Glomerular endothelial cell (primary cell): ENCODE data around the gene CNOT4. TPM values are rescaled to one million over a fixed set of nuclear protein-coding genes. Genes with fewer than 3 reads are reported as not detected.

Experiments used
- DNase-seq: peaks from one replicate; pipeline ENCODE4 v3.0.0-alpha.2; 2011; ENCODE audit warnings: low read depth, low spot score; ENCODE audit errors: extremely low read depth
- total RNA-seq: library from RNA; depleted of rRNA; stranded (reverse); fragments of >200 nt; gene quantifications from 2 replicates; pipeline ENCODE4 v1.2.3, GENCODE V29; 2015

Gene CNOT4
- total RNA-seq, 1 donor from 2014 or later = 16.0 TPM

DNA sequence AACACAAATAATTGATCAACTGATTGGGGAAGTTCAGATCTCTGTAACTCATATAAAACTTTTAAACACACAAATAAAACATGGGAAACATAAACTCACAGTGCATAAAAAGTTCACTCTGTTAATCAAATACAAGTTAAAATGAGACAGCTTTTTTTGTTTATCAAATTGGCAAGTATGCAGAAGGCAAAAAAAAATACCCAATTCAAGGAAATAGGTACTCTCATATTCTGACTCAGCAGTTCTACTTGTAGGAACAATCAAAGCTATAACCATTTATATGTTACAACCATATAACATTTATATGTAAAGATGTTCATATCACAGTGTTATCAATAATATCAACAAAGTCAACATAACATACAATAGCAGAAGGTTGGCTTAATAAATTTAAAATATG, 102.0 kb downstream of the CNOT4 start:
- no peak for DNase-seq

DNA sequence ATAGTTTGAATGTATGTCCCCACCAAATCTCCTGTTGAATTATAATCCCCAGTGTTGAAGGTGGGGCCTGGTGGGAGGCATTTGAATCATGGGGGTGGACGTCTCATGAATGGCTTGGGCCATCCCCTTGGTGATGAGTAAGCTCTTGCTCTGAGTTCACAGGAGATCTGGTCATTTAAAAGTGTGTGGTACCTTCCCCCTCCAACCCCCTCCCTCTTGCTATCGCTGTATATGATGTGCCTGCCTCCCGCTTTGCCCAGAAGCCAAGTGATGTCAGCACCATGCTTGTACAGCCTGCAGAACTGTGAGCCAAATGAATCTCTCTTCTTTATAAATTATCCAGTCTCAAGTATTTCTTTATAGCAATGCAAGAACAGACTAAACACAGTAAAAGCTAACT, 103.0 kb downstream of the CNOT4 start:
- DNase-seq = no peak

DNA sequence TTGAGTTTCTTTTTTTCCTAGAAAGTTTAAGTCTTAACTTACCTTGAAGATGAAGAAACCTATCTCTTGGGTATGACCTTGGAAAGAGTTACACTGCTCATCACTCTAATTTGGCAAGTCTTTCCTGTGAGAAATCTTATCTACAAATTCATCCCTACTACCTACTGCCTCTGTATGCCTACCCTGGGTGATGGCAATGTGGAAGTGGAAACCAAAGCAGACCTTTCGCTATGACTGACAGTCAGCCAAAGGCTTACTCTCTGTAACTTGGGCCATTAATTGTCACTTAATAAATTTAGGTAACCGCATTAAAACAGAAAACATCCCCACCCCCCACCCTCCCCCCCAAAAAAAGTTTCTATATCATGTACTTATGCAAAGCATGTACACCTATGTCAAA, 103.9 kb downstream of the CNOT4 start:
- no peak for DNase-seq

DNA sequence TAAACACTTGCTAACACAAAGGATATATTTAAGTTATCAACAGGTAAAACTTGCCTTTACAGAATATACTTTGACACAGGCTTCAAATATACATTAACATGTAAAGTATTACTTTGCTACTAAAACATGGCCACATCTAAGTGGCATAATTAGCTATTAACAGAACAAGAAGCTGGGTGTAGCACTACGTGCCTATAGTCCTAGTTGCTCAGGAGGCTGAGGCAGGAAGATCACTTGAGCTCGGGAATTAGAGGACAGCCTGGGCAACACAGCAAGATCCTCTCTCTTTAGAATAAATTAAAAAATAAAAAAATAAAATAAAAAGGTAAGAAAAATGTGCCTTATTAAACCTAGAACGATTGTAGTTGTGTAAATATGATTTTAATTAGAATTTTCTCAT, 106.6 kb downstream of the CNOT4 start:
- no peak for DNase-seq

DNA sequence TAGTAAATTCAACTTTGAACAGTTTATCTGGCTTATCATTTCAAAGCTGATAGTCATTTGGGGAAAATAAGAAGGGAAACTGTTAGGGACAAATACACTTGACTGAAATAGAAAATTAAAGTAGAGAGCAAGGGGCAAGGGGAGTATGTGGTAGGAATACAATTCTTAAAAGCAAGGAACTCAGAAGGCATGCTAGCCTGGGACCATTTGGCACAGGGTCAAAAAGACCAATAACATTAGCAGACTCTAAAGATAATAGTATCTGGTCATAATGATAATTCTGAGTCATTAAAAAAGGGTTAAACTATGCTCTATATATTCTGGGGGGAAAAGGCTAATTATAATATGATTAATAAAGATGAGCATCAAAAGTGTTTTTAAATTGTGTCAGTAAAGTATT, 112.2 kb downstream of the CNOT4 start:
- no peak for DNase-seq

- no peak for DNase-seq
Observed at GRCh38 chr7:135392701-135393100, 117.2 kb downstream of the CNOT4 start.

- no peak for DNase-seq
Observed at GRCh38 chr7:135391514-135391913, 118.4 kb downstream of the CNOT4 start.

DNA sequence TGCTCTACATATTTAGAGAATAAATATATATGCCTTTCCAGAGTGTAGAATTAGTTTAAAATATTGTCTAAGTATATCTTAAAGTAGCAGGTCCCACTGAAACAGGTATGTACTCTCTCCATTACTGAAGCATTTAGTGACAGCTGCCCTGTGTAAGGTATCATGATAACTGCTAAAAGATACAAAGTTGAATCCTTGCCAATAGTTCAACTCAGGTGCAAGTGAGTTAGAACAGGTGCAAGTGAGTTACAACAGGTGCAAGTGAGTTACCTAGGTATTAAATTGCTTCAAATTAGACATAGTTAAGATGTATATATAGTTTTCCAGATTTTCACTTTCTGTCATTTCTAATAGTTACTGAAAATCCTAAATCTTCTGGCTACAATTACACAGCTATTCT, 119.1 kb downstream of the CNOT4 start:
- no peak for DNase-seq

- DNase-seq = no peak
Observed at GRCh38 chr7:135389971-135390370, 119.9 kb downstream of the CNOT4 start.

GRCh38 chr7:135388616-135389015, 121.3 kb downstream of the CNOT4 start:
- DNase-seq = no peak

- no peak for DNase-seq
Observed at GRCh38 chr7:135386776-135387175, 123.1 kb downstream of the CNOT4 start.

- no peak for DNase-seq
Observed at GRCh38 chr7:135386181-135386580, 123.7 kb downstream of the CNOT4 start.

GRCh38 chr7:135385209-135385608, 124.7 kb downstream of the CNOT4 start:
- DNase-seq = no peak

- DNase-seq = no peak
Observed at GRCh38 chr7:135383525-135384175, 126.3 kb downstream of the CNOT4 start.

- DNase-seq = no peak
Observed at GRCh38 chr7:135382173-135382572, 127.7 kb downstream of the CNOT4 start.

GRCh38 chr7:135381369-135381768, 128.5 kb downstream of the CNOT4 start:
- no peak for DNase-seq

GRCh38 chr7:135380351-135380750, 129.6 kb downstream of the CNOT4 start:
- no peak for DNase-seq

- no peak for DNase-seq
Observed at GRCh38 chr7:135377171-135377570, 132.7 kb downstream of the CNOT4 start.

DNA sequence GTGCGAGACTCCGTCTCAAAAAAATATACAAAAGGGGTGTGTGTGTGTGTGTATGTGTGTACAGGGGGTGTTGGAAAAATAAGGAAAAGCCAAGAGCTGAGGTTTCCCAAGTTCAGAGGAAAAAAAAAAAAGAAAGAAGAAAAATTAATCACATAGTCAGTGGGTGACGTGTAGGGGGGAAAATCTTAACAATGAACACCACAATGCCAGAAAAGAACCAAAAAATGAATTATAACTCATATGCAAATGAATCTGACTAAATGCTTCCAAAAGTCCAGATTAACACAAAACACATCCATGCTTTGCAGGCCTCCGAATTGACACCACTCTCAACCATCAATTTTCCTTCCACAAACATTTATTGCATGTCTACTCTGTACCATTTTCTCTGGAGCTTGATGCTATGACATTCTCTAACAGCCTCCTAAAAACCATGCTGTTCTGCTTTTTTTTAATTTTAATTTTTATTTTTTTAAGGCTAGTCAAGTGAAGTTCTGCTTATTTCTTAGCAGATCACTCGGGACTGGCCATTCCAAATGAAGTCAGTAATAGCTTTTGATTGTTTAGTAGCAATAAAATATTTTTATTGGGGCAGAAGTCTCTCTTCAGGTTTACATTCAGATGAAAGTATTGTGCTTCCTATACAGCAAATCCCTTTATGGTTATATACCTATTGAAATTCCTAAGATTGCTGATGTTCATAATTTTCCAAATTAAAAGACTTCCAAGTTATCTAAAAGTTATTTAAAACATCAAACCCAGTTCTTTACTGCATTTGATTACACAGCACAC, 133.8 kb downstream of the CNOT4 start:
- no peak for DNase-seq

- no peak for DNase-seq
Observed at GRCh38 chr7:135374736-135375135, 135.2 kb downstream of the CNOT4 start.

DNA sequence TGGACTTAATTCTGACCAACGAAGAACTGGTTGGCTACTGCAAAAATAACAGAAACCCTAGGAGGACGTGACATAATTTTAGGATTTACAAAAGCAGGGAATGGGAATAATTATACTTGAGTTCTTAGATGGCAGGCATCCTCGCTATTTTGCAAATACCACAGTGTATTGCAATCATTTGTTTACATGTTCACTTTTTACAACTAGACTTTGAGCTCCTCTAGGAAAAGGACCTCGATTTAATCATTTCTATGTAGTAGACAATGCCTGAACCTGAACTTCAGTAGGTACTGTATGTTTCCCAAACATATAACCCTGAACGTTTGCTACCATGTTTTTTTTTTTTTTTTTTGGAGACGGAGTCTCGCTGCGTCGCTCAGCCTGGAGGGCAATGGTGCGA, 137.7 kb downstream of the CNOT4 start:
- no peak for DNase-seq

GRCh38 chr7:135370656-135371055, 139.2 kb downstream of the CNOT4 start:
- DNase-seq = no peak
